Measurements from ENCODE around the gene RAD51B. TPM values are rescaled to one million over a fixed set of nuclear protein-coding genes. Genes with fewer than 3 reads are reported as not detected.

Gene RAD51B
- total RNA-seq, 1 donor from 2014 or later = 16.7 TPM

GRCh38 chr14:67949771-67950170 lies 130.2 kb downstream of the RAD51B start:
- Mint-ChIP-seq H3K9me3 (peaks cover 15% of the 10 kb centered on the region), H3K4me3 (no peak overlapping the region), H3K4me1 (peaks cover 3% of the 10 kb centered on the region), H3K27me3 (ENCODE audit: low read depth) (no peaks in the 10 kb centered on the region), H3K27ac (ENCODE audit: unreplicated experiment) (no peak overlapping the region), H3K36me3 (ENCODE audit: low read depth) (peaks cover 4% of the 10 kb centered on the region)
- TF ChIP-seq, protein P1, sequence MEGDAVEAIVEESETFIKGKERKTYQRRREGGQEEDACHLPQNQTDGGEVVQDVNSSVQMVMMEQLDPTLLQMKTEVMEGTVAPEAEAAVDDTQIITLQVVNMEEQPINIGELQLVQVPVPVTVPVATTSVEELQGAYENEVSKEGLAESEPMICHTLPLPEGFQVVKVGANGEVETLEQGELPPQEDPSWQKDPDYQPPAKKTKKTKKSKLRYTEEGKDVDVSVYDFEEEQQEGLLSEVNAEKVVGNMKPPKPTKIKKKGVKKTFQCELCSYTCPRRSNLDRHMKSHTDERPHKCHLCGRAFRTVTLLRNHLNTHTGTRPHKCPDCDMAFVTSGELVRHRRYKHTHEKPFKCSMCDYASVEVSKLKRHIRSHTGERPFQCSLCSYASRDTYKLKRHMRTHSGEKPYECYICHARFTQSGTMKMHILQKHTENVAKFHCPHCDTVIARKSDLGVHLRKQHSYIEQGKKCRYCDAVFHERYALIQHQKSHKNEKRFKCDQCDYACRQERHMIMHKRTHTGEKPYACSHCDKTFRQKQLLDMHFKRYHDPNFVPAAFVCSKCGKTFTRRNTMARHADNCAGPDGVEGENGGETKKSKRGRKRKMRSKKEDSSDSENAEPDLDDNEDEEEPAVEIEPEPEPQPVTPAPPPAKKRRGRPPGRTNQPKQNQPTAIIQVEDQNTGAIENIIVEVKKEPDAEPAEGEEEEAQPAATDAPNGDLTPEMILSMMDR (conservative IDR thresholded peaks at IDR 0.05) = no peak
- DNase-seq (ENCODE audit: low read depth, low spot score) = no peak

DNA sequence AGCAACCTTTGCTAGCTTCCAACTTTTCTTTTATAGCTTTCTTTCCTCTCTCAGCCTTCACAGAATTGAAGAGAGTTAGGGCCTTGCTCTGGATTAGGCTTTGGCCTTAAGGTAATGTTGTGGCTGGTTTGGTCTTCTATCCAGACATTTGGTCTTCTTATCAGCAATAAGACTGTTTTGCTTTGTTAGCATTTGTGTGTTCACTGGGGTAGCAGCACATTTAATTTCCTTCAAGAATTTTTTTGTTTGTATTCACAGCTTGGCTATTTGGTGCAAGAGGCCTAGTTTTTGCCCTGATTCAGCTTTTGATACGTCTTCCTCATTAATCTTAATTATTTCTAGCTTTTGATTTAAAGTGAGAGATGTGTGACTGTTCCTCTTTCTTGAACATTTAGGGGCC lies 130.8 kb downstream of the RAD51B start:
- Mint-ChIP-seq H3K4me3 (no peak overlapping the region), H3K27ac (ENCODE audit: unreplicated experiment) (no peak overlapping the region)

GRCh38 chr14:67951529-67952135 lies 132.1 kb downstream of the RAD51B start:
- H3K4me1 Mint-ChIP-seq = no peaks in the 10 kb centered on the region
- peaks cover 15% of the 10 kb centered on the region for H3K9me3 Mint-ChIP-seq
- no peak for DNase-seq (ENCODE audit: low read depth, low spot score)
- peaks cover 4% of the 10 kb centered on the region for H3K36me3 Mint-ChIP-seq (ENCODE audit: low read depth)
- no peak overlapping the region for H3K27ac Mint-ChIP-seq (ENCODE audit: unreplicated experiment)
- no peak overlapping the region for H3K4me3 Mint-ChIP-seq
- no peaks in the 10 kb centered on the region for H3K27me3 Mint-ChIP-seq (ENCODE audit: low read depth)
- TF ChIP-seq, protein P1 (conservative IDR thresholded peaks at IDR 0.05) = no peak

More for the DNA sequence above, 130.8 kb downstream of the RAD51B start:
- Mint-ChIP-seq H3K36me3 (ENCODE audit: low read depth) (peaks cover 4% of the 10 kb centered on the region), H3K9me3 (peaks cover 15% of the 10 kb centered on the region), H3K27me3 (ENCODE audit: low read depth) (no peaks in the 10 kb centered on the region), H3K4me1 (no peaks in the 10 kb centered on the region)
- TF ChIP-seq, protein P1 (conservative IDR thresholded peaks at IDR 0.05) = no peak
- DNase-seq (ENCODE audit: low read depth, low spot score) = no peak

DNA sequence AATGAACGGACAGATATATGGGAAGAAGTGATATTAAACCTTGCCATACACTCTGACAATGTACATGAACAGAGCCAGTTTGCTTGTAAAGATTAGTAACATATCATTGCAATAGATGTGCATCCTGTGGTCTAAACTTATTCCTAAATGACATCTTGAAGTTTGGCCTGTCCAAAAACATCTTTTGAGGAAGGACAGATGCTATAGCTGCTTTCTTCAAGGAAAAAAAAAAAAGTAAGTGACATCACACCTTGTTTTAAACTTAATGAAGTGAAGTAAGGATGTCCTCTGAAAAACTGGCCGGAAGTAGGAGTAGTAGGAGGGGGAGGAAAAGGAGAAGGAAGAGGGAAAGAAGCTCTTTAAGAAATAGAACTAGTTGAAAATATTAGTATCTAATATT lies 132.8 kb downstream of the RAD51B start:
- no peak overlapping the region for H3K27ac Mint-ChIP-seq (ENCODE audit: unreplicated experiment)
- DNase-seq (ENCODE audit: low read depth, low spot score) = no peak

GRCh38 chr14:67952786-67953185 lies 133.2 kb downstream of the RAD51B start:
- no peak overlapping the region for H3K27ac Mint-ChIP-seq (ENCODE audit: unreplicated experiment)
- H3K27me3 Mint-ChIP-seq (ENCODE audit: low read depth) = no peaks in the 10 kb centered on the region
- no peak for DNase-seq (ENCODE audit: low read depth, low spot score)
- H3K4me3 Mint-ChIP-seq = no peak overlapping the region
- H3K36me3 Mint-ChIP-seq (ENCODE audit: low read depth) = peaks cover 4% of the 10 kb centered on the region
- TF ChIP-seq, protein P1 (conservative IDR thresholded peaks at IDR 0.05) = no peak
- peaks cover 17% of the 10 kb centered on the region for H3K9me3 Mint-ChIP-seq
- no peaks in the 10 kb centered on the region for H3K4me1 Mint-ChIP-seq

More for the DNA sequence above, 132.8 kb downstream of the RAD51B start:
- H3K36me3 Mint-ChIP-seq (ENCODE audit: low read depth) = peaks cover 4% of the 10 kb centered on the region
- H3K9me3 Mint-ChIP-seq = peaks cover 17% of the 10 kb centered on the region
- no peaks in the 10 kb centered on the region for H3K27me3 Mint-ChIP-seq (ENCODE audit: low read depth)
- H3K4me3 Mint-ChIP-seq = no peak overlapping the region
- H3K4me1 Mint-ChIP-seq = no peaks in the 10 kb centered on the region
- TF ChIP-seq, protein P1 (conservative IDR thresholded peaks at IDR 0.05) = no peak
